ENCODE measurements around the gene C2CD2L.

DNA sequence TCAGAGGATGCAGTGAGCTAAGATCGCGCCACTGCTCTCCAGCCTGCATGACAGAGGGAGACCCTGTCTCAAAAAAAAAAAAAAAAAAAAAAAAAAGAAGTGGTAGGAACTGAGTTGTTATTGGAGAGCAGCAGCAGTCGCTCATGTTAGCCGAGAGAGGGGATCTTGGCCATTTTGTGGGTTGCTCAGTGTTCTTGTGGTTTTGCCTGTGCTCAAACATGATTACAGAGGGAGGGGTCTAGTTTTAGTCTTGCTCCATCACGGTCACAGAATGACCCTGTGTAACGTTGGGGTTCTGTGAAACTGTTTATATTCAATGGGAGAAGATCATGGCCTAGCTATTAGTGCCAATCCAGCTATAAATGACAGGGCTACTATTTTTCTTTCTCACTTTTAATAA, 7.4 kb upstream of the C2CD2L start:
- TF ChIP-seq, protein P1, sequence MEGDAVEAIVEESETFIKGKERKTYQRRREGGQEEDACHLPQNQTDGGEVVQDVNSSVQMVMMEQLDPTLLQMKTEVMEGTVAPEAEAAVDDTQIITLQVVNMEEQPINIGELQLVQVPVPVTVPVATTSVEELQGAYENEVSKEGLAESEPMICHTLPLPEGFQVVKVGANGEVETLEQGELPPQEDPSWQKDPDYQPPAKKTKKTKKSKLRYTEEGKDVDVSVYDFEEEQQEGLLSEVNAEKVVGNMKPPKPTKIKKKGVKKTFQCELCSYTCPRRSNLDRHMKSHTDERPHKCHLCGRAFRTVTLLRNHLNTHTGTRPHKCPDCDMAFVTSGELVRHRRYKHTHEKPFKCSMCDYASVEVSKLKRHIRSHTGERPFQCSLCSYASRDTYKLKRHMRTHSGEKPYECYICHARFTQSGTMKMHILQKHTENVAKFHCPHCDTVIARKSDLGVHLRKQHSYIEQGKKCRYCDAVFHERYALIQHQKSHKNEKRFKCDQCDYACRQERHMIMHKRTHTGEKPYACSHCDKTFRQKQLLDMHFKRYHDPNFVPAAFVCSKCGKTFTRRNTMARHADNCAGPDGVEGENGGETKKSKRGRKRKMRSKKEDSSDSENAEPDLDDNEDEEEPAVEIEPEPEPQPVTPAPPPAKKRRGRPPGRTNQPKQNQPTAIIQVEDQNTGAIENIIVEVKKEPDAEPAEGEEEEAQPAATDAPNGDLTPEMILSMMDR (IDR thresholded peaks at IDR 0.05; ENCODE audit: insufficient read depth, low read depth, low read length), result no peak
- TF ChIP-seq EZH2 (IDR thresholded peaks at IDR 0.05; ENCODE audit: insufficient read depth, low read length), result no peak

All from astrocyte (in vitro differentiated cells and primary cell).